Thyroid gland (tissue), 4 donors: ENCODE results near the gene SIK3.

ENCODE experiments used
- CTCF ChIP-seq, 6 experiments: fragments of 200-600 bp in 3 of 6; fragments of 450-650 bp in 3 of 6; sonication (generic) in 3 of 6; IDR thresholded peaks; one replicate each; pipeline ENCODE4 v1.5.1; 2016 to 2019; ENCODE audit warnings: antibody characterized with exemption in 6 of 6, mild to moderate bottlenecking in 2 of 6, inconsistent platforms in 1 of 6, moderate library complexity in 1 of 6
- POLR2A ChIP-seq, 2 donors: fragments of 450-650 bp; IDR thresholded peaks; one replicate each; pipeline ENCODE4 v1.6.1; 2017; ENCODE audit warnings: antibody characterized with exemption in 2 of 2, mild to moderate bottlenecking in 2 of 2, moderate library complexity in 1 of 2

GRCh38 chr11:117092951-117093590, 5.2 kb downstream of the SIK3 start:
- TF ChIP-seq CTCF (IDR thresholded peaks at IDR 0.05), result no peak
- TF ChIP-seq POLR2A (IDR thresholded peaks at IDR 0.05), result no peak
